Measurements from ENCODE around the gene TLE6.

- TF ChIP-seq CTCF (IDR thresholded peaks at IDR 0.05) (no peak), POLR2A (IDR thresholded peaks at IDR 0.05) (no peak), POLR2AphosphoS5 (IDR thresholded peaks at IDR 0.05) (no peak), EP300 (IDR thresholded peaks at IDR 0.05) (no peak)
These were observed 56.4 kb downstream of the TLE6 start for GRCh38 chr19:3033595-3034405.

Data from upper lobe of left lung (tissue), 4 donors.